ENCODE measurements around the gene FFAR3.

The FFAR3 gene

GRCh38 chr19:35320065-35320713 is 38.1 kb upstream of the FFAR3 start:
- ATAC-seq, result peak; percentile 68
- Mint-ChIP-seq H3K4me3 (peak overlapping the region; percentile 27), H3K27ac (peak overlapping the region; percentile 78), H3K36me3 (no peaks in the 10 kb centered on the region), H3K9me3 (peaks cover 2% of the 10 kb centered on the region), H3K27me3 (no peaks in the 10 kb centered on the region), H3K4me1 (peaks cover 96% of the 10 kb centered on the region)

GRCh38 chr19:35321291-35321690 is 37.0 kb upstream of the FFAR3 start:
- peak overlapping the region; percentile 78 for H3K27ac Mint-ChIP-seq
- no peak overlapping the region for H3K4me3 Mint-ChIP-seq
- no peak for ATAC-seq

DNA sequence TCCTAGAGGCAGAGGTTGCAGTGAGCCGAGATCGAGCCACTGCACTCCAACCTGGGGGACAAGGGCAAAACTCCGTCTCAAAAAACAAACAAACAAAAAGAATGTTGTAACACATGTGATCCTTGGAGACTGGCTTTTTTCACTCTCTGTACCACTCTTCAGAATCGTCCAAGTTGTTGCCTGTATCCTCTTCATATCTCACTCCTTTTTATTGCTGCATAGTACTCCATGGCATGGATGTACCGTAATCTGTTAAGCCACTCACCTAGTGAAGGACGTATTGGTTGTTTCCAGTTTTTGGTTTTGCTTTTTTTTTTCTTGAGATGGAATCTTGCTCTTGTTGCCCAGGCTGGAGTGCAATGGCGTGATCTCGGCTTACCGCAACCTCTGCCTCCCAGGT is 36.2 kb upstream of the FFAR3 start:
- H3K4me3 Mint-ChIP-seq, result no peak overlapping the region
- no peaks in the 10 kb centered on the region for H3K27me3 Mint-ChIP-seq
- H3K9me3 Mint-ChIP-seq, result peaks cover 2% of the 10 kb centered on the region
- no peaks in the 10 kb centered on the region for H3K36me3 Mint-ChIP-seq
- ATAC-seq, result no peak
- H3K4me1 Mint-ChIP-seq, result peaks cover 89% of the 10 kb centered on the region
- peak overlapping the region; percentile 57 for H3K27ac Mint-ChIP-seq

More at GRCh38 chr19:35321291-35321690, 37.0 kb upstream of the FFAR3 start:
- Mint-ChIP-seq H3K4me1 (peaks cover 96% of the 10 kb centered on the region), H3K9me3 (peaks cover 2% of the 10 kb centered on the region), H3K27me3 (no peaks in the 10 kb centered on the region), H3K36me3 (no peaks in the 10 kb centered on the region)

DNA sequence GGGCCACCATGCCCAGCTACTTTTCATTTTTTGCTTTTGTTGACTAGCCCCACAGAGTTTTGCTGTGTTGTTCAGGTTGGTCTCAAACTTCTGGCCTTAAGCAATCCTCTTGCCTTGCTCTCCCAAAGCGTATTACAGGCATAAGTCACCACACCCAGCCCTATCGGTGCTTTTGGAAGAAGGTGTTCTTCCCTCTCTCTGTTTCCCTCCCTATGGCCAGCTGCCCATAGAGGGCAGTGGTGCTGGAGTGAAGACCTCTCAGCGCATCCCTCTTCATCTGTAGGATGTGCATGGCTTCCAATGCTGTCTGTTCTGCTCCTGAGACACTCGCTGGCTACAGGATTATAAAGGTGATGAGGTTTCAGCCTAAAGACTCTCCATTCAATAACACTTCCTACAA is 30.6 kb upstream of the FFAR3 start:
- Mint-ChIP-seq H3K9me3 (no peaks in the 10 kb centered on the region), H3K36me3 (peaks cover 14% of the 10 kb centered on the region), H3K27me3 (no peaks in the 10 kb centered on the region), H3K27ac (peak overlapping the region; percentile 72), H3K4me1 (peaks cover 78% of the 10 kb centered on the region), H3K4me3 (no peak overlapping the region)
- ATAC-seq, result no peak

DNA sequence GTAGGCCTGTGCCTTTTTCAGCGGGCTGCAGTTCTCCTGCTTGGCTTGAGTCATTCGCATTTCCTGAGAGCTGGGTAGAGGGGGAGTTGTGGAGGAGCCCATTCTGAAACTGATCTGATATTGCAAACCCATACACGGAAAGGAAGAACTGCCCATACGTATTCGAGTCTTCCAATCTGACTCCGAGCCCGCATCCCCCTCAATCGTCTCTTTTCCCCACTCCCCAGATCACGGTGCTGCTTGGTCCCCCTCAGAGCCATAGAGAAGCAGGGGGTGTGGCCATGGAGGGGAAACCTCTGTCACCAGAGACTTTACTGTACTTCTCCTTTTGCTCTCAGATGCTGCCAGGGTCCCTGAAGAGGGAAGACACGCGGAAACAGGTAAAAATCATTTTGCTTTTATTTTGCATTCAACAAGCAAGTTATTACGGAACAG is 29.4 kb upstream of the FFAR3 start, which contains the start of gene CD22:
TSS of gene CD22 (plus strand) at position 337 of the 435 bp plus-strand sequence. CDS start 2,854 bp downstream, outside the sequence.
- Mint-ChIP-seq H3K27me3 (no peaks in the 10 kb centered on the region), H3K36me3 (peaks cover 26% of the 10 kb centered on the region), H3K4me1 (peaks cover 81% of the 10 kb centered on the region), H3K27ac (peak within 1 kb of the TSS; percentile 72), H3K9me3 (no peaks in the 10 kb centered on the region), H3K4me3 (peak within 1 kb of the TSS; percentile 78)
- ATAC-seq, result peak; percentile 83

- Mint-ChIP-seq H3K36me3 (peaks cover 30% of the 10 kb centered on the region), H3K4me3 (peak overlapping the region; percentile 78), H3K9me3 (no peaks in the 10 kb centered on the region), H3K27ac (peak overlapping the region; percentile 72), H3K4me1 (peaks cover 81% of the 10 kb centered on the region), H3K27me3 (no peaks in the 10 kb centered on the region)
- peak; percentile 32 for ATAC-seq
Observed at GRCh38 chr19:35329323-35329722, 28.9 kb upstream of the FFAR3 start.

GRCh38 chr19:35330475-35330874 is 27.8 kb upstream of the FFAR3 start:
- Mint-ChIP-seq H3K36me3 (peaks cover 40% of the 10 kb centered on the region), H3K27ac (peak overlapping the region; percentile 72), H3K9me3 (no peaks in the 10 kb centered on the region), H3K27me3 (no peaks in the 10 kb centered on the region), H3K4me1 (peaks cover 81% of the 10 kb centered on the region), H3K4me3 (peak overlapping the region; percentile 78)
- peak; percentile 94 for ATAC-seq

DNA sequence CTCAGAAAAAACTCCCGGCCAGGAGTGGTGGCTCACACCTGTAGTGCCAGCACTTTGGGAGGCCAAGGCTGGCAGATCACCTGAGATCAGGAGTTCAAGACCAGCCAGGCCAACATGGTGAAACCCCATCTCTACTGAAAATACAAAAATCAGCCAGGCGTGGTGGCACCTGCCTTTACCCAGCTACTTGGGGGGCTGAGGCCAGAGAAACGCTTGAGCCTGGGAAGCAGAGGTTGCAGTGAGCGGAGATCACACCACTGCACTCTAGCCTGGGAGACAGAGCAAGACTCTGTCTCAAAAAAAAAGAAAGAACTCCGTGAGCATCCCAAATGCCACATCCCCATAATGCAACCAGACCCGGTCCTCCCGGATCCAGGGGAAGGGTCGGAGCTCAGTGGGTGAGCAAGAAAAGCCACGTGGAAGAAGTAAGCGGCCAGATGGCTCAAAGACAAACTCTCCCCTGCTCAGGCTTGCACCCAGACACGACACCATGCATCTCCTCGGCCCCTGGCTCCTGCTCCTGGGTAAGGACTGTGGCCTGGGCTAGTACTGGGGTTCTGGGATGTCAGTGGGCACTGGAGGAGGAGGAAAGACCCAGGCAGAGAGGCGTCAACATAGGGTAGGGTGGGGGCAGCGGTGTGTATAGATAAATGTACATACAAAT is 26.6 kb upstream of the FFAR3 start:
- Mint-ChIP-seq H3K27ac (peak overlapping the region; percentile 72), H3K4me1 (peaks cover 86% of the 10 kb centered on the region), H3K27me3 (no peaks in the 10 kb centered on the region), H3K36me3 (peaks cover 52% of the 10 kb centered on the region), H3K4me3 (peak overlapping the region; percentile 78), H3K9me3 (no peaks in the 10 kb centered on the region)
- ATAC-seq, result no peak

DNA sequence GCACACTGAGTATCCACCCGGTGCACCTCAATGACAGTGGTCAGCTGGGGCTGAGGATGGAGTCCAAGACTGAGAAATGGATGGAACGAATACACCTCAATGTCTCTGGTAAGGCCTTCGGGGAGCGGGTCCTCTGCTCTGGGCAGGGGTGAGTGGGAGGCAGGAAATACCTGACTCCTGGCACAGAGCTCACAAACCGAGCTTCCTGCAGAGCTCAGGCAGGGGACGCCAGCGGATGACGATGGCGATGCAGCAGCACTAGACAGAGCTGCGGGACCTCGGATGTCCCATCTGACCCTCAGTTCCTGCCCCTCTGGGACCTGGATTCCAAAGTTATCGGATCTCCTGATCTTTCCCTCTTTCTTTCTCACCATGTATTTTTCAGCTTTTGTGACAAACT is 25.4 kb upstream of the FFAR3 start:
- Mint-ChIP-seq H3K27ac (peak overlapping the region; percentile 72), H3K4me3 (peak overlapping the region; percentile 73)
- ATAC-seq, result no peak

DNA sequence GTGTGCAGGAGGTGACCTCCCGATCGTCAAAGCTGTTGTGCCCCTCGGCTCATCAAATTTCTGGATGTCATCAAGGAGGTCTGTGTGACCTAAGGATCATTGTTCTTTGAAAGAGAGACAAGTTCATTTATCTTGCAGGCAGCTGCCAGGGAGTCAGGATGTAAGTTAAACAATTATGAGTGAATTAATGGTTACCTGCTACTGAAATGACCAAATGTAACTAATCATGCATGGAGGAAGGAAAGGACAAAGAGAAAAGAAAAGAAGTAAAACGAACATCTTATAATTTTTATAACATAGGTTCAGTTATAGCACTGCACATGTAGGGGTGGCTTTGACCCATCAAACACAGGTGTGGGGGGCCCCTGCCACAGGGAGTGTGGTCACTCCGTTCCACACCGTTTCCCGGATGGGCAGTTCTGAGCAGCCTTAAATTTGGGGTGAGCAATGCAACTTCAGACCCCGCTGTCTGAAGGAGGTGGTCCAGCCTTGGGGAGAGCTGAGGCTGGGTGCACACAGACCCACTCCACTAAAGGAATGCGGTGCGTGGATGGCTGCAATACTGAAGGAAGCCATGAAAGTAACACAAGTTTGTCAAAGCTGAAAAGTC is 24.0 kb upstream of the FFAR3 start:
- H3K9me3 Mint-ChIP-seq, result no peaks in the 10 kb centered on the region
- no peaks in the 10 kb centered on the region for H3K27me3 Mint-ChIP-seq
- H3K4me3 Mint-ChIP-seq, result peak overlapping the region; percentile 73
- no peak for ATAC-seq
- H3K36me3 Mint-ChIP-seq, result peaks cover 71% of the 10 kb centered on the region
- peaks cover 83% of the 10 kb centered on the region for H3K4me1 Mint-ChIP-seq
- H3K27ac Mint-ChIP-seq, result peak overlapping the region; percentile 72

More for the DNA sequence above, 25.4 kb upstream of the FFAR3 start:
- peaks cover 92% of the 10 kb centered on the region for H3K4me1 Mint-ChIP-seq
- H3K36me3 Mint-ChIP-seq, result peaks cover 64% of the 10 kb centered on the region
- H3K9me3 Mint-ChIP-seq, result no peaks in the 10 kb centered on the region
- H3K27me3 Mint-ChIP-seq, result no peaks in the 10 kb centered on the region

GRCh38 chr19:35336166-35336955 is 21.9 kb upstream of the FFAR3 start:
- Mint-ChIP-seq H3K4me3 (no peak overlapping the region), H3K4me1 (peaks cover 77% of the 10 kb centered on the region), H3K9me3 (no peaks in the 10 kb centered on the region), H3K36me3 (peaks cover 76% of the 10 kb centered on the region), H3K27ac (peak overlapping the region; percentile 72), H3K27me3 (no peaks in the 10 kb centered on the region)
- ATAC-seq, result no peak

DNA sequence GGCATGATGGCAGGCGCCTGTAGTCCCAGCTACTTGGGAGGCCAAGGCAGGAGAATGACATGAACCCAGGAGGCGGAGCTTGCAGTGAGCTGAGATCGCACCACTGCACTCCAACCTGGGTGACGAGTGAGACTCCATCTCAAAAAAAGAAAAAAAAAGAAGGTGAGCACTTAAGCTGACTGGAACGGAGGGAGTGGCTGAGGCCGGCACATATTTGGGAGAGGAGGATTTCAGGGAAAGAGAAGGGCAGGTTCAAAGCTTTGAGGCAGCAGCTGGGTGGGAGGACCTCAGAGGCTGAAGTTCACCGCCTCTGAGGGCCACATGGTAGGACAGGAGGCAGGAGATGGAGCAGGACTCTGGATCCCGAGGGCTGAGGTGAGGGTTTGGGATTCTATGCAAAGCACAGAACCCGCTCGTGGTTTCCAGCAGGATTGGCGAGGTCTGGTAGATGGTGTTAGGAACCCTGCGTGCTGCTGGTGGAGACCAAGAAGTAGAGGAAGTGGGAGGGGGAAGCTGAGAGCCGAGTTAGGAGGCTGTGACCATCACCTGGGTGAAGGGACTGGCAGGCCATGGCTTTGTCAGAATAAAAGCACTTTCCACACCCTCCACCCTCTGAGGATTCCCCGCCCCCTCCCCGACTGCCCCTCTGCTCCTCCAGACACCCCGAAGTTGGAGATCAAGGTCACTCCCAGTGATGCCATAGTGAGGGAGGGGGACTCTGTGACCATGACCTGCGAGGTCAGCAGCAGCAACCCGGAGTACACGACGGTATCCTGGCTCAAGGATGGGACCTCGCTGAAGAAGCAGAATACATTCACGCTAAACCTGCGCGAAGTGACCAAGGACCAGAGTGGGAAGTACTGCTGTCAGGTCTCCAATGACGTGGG is 20.9 kb upstream of the FFAR3 start:
- peaks cover 80% of the 10 kb centered on the region for H3K36me3 Mint-ChIP-seq
- peak overlapping the region; percentile 66 for H3K4me3 Mint-ChIP-seq
- no peaks in the 10 kb centered on the region for H3K27me3 Mint-ChIP-seq

GRCh38 chr19:35337984-35338296 is 20.3 kb upstream of the FFAR3 start:
- Mint-ChIP-seq H3K4me1 (peaks cover 73% of the 10 kb centered on the region), H3K36me3 (peaks cover 79% of the 10 kb centered on the region), H3K4me3 (no peak overlapping the region), H3K9me3 (no peaks in the 10 kb centered on the region), H3K27ac (peak overlapping the region; percentile 72), H3K27me3 (no peaks in the 10 kb centered on the region)
- ATAC-seq, result no peak

More for the DNA sequence above, 20.9 kb upstream of the FFAR3 start:
- Mint-ChIP-seq H3K27ac (peak overlapping the region; percentile 72), H3K4me1 (peaks cover 75% of the 10 kb centered on the region), H3K9me3 (no peaks in the 10 kb centered on the region)
- ATAC-seq, result peak; percentile 64

GRCh38 chr19:35340431-35340830 is 17.8 kb upstream of the FFAR3 start:
- Mint-ChIP-seq H3K4me1 (peaks cover 73% of the 10 kb centered on the region), H3K4me3 (no peak overlapping the region), H3K36me3 (peaks cover 71% of the 10 kb centered on the region), H3K9me3 (no peaks in the 10 kb centered on the region), H3K27me3 (no peaks in the 10 kb centered on the region), H3K27ac (peak overlapping the region; percentile 31)
- ATAC-seq, result no peak

Measured in stimulated activated memory B cell treated with anti-CD40 and anti-IgM and Interleukin-4, amounts not matched to agents 10 μg/mL and 1 μg/mL and 100 μg/mL, for 72 hours (primary cell).